K562 (cell line): ENCODE measurements around the gene NTN4. TPM values are rescaled to one million over a fixed set of nuclear protein-coding genes. Genes with fewer than 3 reads are reported as not detected.

Experiments
- ATAC-seq: fragments of 200-7000 bp; cut with Tn5 transposase; 3 replicates; pipeline ENCODE4 v1.9.1; 2020; ENCODE audit warnings: moderate library complexity
- BruUV-seq: library from RNA; stranded (reverse); fragments of 400-500 nt; replicated peaks from 2 replicates; lab custom pipeline; 2021; lab: Mats Ljungman, UMichigan
- CTCF ChIA-PET: fragments of 300-600 bp; formaldehyde crosslinking; extraction: SDS; loops from one replicate; lab custom pipeline; 2021; ENCODE audit warnings: low intra/inter-chr PET ratio; lab: Yijun Ruan, JAX
- POLR2A ChIA-PET: fragments of 300-600, 350-650 bp; sonication (Branson Sonifier 250); formaldehyde crosslinking; extraction: SDS; loops from one replicate; lab custom pipeline; 2021; ENCODE audit warnings: antibody characterized with exemption, inconsistent platforms; lab: Yijun Ruan, JAX
- DNase-seq, 4 experiments: peaks; one replicate each; pipeline versions ENCODE4 v3.0.0 to v3.0.0-alpha.2; 2011 to 2018; ENCODE audit warnings: low spot score in 3 of 4, mixed read lengths in 3 of 4; ENCODE audit errors: extremely low read depth in 1 of 4
- FAIRE-seq: peaks from 2 replicates; lab custom pipeline; 2011; peaks lifted over from hg19 to GRCh38; lab: Jason Lieb, UNC
- H2AFZ ChIP-seq: 2 replicates; pipeline ENCODE4 v1.6.0; 2011; ENCODE audit warnings: low read depth, low read length, control low read depth, inconsistent platforms
- H3K27ac ChIP-seq: fragments of 200-600 bp; 3 replicates; pipeline ENCODE4 v1.8.0; 2011; ENCODE audit warnings: low read depth, mild to moderate bottlenecking, control low read depth, inconsistent platforms, low read length, moderate library complexity, mixed read lengths; ENCODE audit errors: extremely low read depth
- H3K27me3 ChIP-seq, 2 experiments: fragments of 300-600 bp in 1 of 2; 2 replicates in 1 of 2; 3 replicates in 1 of 2; pipeline versions ENCODE4 v1.6.0 to v1.8.0; 2011; ENCODE audit warnings: inconsistent platforms in 2 of 2, low read length in 2 of 2, mild to moderate bottlenecking in 1 of 2, mixed read lengths in 1 of 2, moderate library complexity in 1 of 2; ENCODE audit not compliant: control insufficient read depth in 2 of 2, insufficient read depth in 2 of 2
- H3K36me3 ChIP-seq: fragments of 300-600 bp; 3 replicates; pipeline ENCODE4 v1.8.0; 2011; ENCODE audit warnings: mild to moderate bottlenecking, low read length, inconsistent platforms; ENCODE audit not compliant: control insufficient read depth, insufficient read depth
- H3K4me1 ChIP-seq, 2 experiments: fragments of 200-600 bp in 1 of 2; replicated peaks in 1 of 2; 2 replicates in 1 of 2; 3 replicates in 1 of 2; pipeline versions ENCODE4 v1.5.1 to v1.8.0; 2011; ENCODE audit warnings: inconsistent platforms in 2 of 2, low read length in 2 of 2, mild to moderate bottlenecking in 1 of 2, mixed read lengths in 1 of 2, moderate library complexity in 1 of 2; ENCODE audit not compliant: control insufficient read depth in 2 of 2, insufficient read depth in 2 of 2
- H3K4me2 ChIP-seq: 2 replicates; pipeline ENCODE4 v1.6.1; 2011; ENCODE audit warnings: low read length, control low read depth, inconsistent platforms, mixed read lengths; ENCODE audit not compliant: insufficient read depth
- H3K4me3 ChIP-seq: fragments of 200-600 bp; sonication (generic), shearing (Covaris generic); 2 replicates; pipeline ENCODE4 v1.5.1; 2016; ENCODE audit warnings: control low read depth, inconsistent platforms
- H3K79me2 ChIP-seq: fragments of 200-600 bp; 3 replicates; pipeline ENCODE4 v1.8.0; 2011; ENCODE audit warnings: low read length, inconsistent platforms; ENCODE audit not compliant: control insufficient read depth, insufficient read depth
- H3K9ac ChIP-seq, 2 experiments: 2 replicates each; pipeline versions ENCODE4 v1.6.0 to v1.6.1; 2011; ENCODE audit warnings: low read depth in 2 of 2, low read length in 2 of 2, control low read depth in 1 of 2, inconsistent platforms in 1 of 2, mild to moderate bottlenecking in 1 of 2, mixed read lengths in 1 of 2; ENCODE audit not compliant: insufficient read depth in 1 of 2
- H3K9me1 ChIP-seq: one replicate; pipeline ENCODE4 v1.6.0; 2011; ENCODE audit warnings: inconsistent platforms, mild to moderate bottlenecking, low read length, moderate library complexity; ENCODE audit not compliant: control insufficient read depth, insufficient read depth
- H3K9me3 ChIP-seq: replicated peaks from 2 replicates; pipeline ENCODE4 v1.5.1; 2011; ENCODE audit warnings: low read depth, low read length, inconsistent platforms; ENCODE audit not compliant: control insufficient read depth, insufficient read depth
- H4K20me1 ChIP-seq: replicated peaks from 2 replicates; pipeline ENCODE4 v1.6.1; 2011; ENCODE audit warnings: low read length, inconsistent platforms, mixed read lengths; ENCODE audit not compliant: control insufficient read depth, insufficient read depth
- MYC ChIP-seq, 2 experiments: fragments of 250-450 bp in 1 of 2; sonication (Bioruptor Pico) in 1 of 2; IDR thresholded peaks; 2 replicates each; pipeline versions ENCODE4 v1.5.1 to v1.6.1; 2012 to 2021; ENCODE audit warnings: low read depth in 2 of 2, borderline replicate concordance in 1 of 2, improper control_type of control experiment in 1 of 2, low read length in 1 of 2, mild to moderate bottlenecking in 1 of 2, moderate library complexity in 1 of 2
- SLC30A9 ChIP-seq: fragments of 250-450 bp; sonication (Bioruptor Pico); IDR thresholded peaks from 2 replicates; pipeline ENCODE4 v1.8.0; 2022; ENCODE audit warnings: mild to moderate bottlenecking, moderate library complexity
- ZNF274 ChIP-seq: IDR thresholded peaks from 2 replicates; pipeline ENCODE4 v1.6.1; 2011; ENCODE audit warnings: low read depth, mild to moderate bottlenecking, low read length, moderate library complexity, borderline replicate concordance
- WGBS: fragments of 100-300 bp; shearing (Covaris generic); methylation state at CpG from one replicate; pipeline ENCODE4 v1.1.6; 2016; ENCODE audit warnings: low coverage, mixed read lengths; ENCODE audit not compliant: insufficient coverage; ENCODE audit errors: missing lambda C conversion rate; 5-methylcytosine and 5-hydroxymethylcytosine counted together
- in situ Hi-C: fragments of 300-500 bp; cut with MboI; formaldehyde crosslinking; loops from 4 replicates; pipeline ENCODE4 v1.15.0; 2018; ENCODE audit warnings: inconsistent platforms, mixed read lengths
- intact Hi-C: fragments of 100-400 bp; cut with micrococcal nuclease; formaldehyde crosslinking; loops from 2 replicates; pipeline ENCODE4 v1.14.2; 2022
- polyA plus RNA-seq, 8 experiments: library from polyadenylated mRNA; depleted of rRNA in 4 of 8; stranded (reverse) in 5 of 8; unstranded in 3 of 8; fragments of >200 nt; fragmentation: Nextera tagmentation in 2 of 8; fragmentation: Illumina TruSeq in 1 of 8; extraction: Ambion mirVana in 2 of 8; extraction: Trizol in 1 of 8; gene quantifications; 2 replicates each; pipeline versions ENCODE4 v1.2.1 to v1.2.3, GENCODE V29; 2011 to 2014; ENCODE audit warnings: inconsistent platforms in 1 of 8, missing spikeins in 1 of 8
- total RNA-seq, 7 experiments: library from RNA; depleted of rRNA in 6 of 7; stranded (reverse); fragments of >200 nt in 6 of 7; fragmentation: Illumina TruSeq in 2 of 7; extraction: Trizol in 2 of 7; gene quantifications; 2 replicates each; pipeline versions ENCODE4 v1.2.1 to v1.2.3, GENCODE V29; 2011 to 2021; ENCODE audit warnings: low replicate concordance in 1 of 7
- TF ChIP-seq, protein P1 (sequence below): fragments of 450-650 bp; IDR thresholded peaks from 2 replicates; pipeline ENCODE4 v1.6.1; 2016; ENCODE audit warnings: low read depth, mild to moderate bottlenecking, moderate library complexity

NTN4 gene
- total and polyA plus RNA-seq, 9 of the 15 experiments (the other 6 are each of a cell fraction or from before 2014, with no cell fraction given) = 0.13 TPM; not detected in 8

DNA sequence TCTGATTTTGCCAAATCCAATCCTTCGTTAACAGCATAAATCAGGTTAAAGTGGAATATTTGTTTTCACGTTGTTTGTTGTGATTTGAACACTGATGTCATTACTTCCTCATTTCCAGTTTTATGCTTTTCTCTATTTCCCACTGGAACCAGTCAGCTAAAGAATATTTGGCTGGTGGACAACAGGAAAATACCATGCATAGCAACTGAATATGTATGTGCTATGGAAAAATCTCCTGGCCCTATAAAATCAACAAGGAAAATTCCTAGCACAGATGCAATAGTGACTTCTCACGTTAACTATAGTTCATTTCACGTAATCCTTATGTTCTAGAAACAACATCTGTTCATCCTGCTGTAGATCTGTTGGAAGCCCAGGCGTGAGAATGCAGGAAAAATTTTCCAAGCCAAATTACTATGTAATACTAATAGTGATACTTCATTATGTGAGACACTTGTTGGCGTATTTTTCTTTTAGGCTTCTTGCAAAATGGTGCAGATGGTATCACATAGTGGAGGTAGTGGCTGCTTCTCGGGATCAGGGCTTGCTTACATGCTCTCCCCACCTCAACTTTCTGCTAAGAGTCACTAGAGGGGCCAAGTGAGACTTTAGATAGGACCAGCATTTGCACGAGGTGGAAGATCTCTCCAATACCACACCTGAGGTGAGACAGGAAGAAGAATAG lies 153.0 kb downstream of the NTN4 start:
- Histone ChIP-seq H3K27ac (no peak overlapping the region), H4K20me1 (no peaks in the 10 kb centered on the region), H3K79me2 (no peaks in the 10 kb centered on the region), H3K4me3 (no peak overlapping the region), H3K4me2 (no peak overlapping the region), H3K36me3 (no peaks in the 10 kb centered on the region), H2AFZ (no peak overlapping the region), H3K27me3 (peaks cover 0 to 8% of the 10 kb centered on the region in 2 experiments; a peak in 2 of 5 replicates), H3K9me3 (no peaks in the 10 kb centered on the region), H3K4me1 (no peaks in the 10 kb centered on the region), H3K9me1 (no peaks in the 10 kb centered on the region), H3K9ac (no peak overlapping the region)
- ChIA-PET CTCF (no interaction called here), POLR2A (no interaction called here)
- no TSS peak for BruUV-seq
- FAIRE-seq (no peak), DNase-seq (no peak), ATAC-seq (no peak)
- TF ChIP-seq, protein P1, sequence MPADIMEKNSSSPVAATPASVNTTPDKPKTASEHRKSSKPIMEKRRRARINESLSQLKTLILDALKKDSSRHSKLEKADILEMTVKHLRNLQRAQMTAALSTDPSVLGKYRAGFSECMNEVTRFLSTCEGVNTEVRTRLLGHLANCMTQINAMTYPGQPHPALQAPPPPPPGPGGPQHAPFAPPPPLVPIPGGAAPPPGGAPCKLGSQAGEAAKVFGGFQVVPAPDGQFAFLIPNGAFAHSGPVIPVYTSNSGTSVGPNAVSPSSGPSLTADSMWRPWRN = no peak
- TF ChIP-seq SLC30A9 (CRISPR knock-in tag) (no peak), MYC (IDR thresholded peaks at IDR 0.05; ENCODE audit: low read depth, low read length) (no peak), MYC (CRISPR knock-in tag; IDR thresholded peaks at IDR 0.05; ENCODE audit: borderline replicate concordance, low read depth) (no peak), ZNF274 (no peak)
- in situ Hi-C loops (no loop called here), intact Hi-C loops (no loop called here)
- 2% methylated on average over 8 of the region's 8 CpGs for WGBS
